ENCODE data around the gene API5.
"Not testable (repeated sequence)": the region's sequence is repeated elsewhere in the genome, so short reads cannot be mapped to it uniquely, and the experiment has no call there.

API5 gene

DNA sequence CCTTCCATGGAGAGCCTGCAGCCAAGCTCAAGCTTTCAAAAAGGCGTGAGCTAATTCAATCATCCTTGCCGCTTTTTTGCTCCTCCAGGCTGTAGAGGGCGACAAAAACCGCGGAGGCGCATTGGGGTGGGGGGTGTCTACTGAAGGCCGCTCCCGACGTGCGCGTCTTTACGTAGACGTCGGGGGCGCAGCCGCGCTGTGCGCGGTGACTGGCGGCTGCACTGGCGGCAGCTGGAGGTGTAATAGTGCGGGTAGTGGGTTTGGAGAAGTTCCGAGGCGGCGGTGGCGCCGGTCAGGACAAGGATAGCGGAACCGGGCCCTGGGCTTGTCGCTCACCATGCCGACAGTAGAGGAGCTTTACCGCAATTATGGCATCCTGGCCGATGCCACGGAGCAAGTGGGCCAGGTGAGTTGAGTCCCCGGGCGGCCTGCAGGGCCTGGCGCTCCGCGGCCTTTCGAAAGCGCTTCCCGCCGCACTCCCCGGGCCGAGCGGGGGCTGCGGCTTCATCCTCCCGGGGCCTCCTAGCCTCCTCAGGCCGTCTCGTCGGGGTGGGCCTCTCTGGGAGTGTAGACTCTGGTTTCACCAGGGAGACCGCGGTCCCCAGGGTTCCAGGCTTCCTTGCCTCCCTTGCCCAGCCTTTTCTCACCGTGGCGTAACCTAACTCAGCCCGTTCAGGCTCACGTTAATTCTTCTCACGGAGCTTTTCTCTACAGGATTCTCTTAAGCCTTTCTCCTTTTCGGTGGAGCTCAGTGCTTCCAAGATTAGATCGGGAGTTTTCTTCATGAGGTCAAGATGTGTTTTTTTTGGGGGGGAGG lies at the start of gene API5:
TSS of gene API5 (plus strand) at position 206 of the 817 bp plus-strand sequence. CDS start at position 338, 132 bp downstream.
- peak; percentile 86 to 87 for DNase-seq (ENCODE audit: low read depth in 2 of 2)

- no peak for DNase-seq (ENCODE audit: low read depth in 2 of 2)
Observed at GRCh38 chr11:43267856-43268580, 43.8 kb upstream of the API5 start.

DNA sequence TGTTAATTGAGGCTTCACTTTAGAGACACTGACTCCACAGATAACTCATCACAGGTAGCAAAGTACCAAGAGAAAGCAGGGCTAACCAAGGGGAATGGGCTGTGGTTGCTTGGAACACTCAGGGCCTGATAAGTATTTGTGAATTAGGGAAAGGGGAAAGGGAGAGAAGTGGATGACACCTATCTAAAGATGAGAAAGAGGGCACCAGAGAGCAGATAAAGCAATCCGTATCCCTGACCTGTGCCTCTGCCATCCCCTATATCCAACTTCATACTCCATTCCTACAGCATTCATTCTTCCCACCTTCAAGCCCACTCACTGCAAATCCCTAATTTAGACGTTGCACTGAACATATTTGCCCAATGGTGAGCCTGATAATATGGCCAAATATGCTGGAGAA lies 43.0 kb upstream of the API5 start:
- DNase-seq (ENCODE audit: low read depth in 2 of 2): no peak

- DNase-seq (ENCODE audit: low read depth in 2 of 2): no peak
Observed at GRCh38 chr11:43269254-43269918, 42.4 kb upstream of the API5 start.

- DNase-seq (ENCODE audit: low read depth in 2 of 2): no peak
Observed at GRCh38 chr11:43270468-43270867, 41.3 kb upstream of the API5 start.

GRCh38 chr11:43278193-43278956 lies 33.4 kb upstream of the API5 start:
- DNase-seq (ENCODE audit: low read depth in 2 of 2): no peak

DNA sequence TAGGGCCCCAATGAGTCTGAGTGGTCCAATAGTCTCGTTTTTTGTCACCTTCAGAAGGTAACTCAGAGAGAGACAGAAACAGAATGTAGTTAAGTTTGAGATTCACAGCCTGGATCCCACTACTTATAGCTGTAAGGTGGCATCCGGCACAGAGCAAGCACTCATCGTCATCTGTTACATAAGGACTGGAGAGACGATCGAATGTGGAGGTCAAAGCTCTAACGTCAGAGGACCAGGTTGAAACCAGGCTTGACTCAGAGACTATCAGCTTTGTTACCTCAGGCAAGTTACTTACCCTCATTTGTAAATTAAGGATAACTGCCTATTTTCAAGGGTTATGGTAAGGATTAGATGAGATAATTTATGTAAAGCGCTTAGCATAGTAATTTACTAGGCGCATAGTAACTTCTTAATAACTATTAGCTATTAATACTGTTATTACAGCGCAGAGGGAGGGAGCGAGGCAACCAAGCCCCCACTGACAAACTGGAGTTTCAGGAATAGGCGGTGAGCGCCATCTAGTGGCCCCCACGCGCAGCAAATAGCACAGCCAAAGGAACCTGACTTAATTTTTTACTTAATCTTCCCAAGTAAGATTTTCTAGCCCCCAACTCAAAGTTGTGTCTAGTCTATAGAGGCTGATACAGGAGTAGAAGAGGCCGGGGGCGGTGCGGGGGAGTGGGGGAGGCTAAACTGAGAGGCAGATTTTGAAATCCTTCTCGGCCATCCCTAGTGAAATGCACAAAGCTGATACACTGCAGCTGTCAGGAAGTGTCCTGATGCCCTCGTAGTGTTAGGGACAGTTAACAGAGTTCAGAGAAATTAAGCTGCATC lies 29.0 kb upstream of the API5 start:
- DNase-seq (ENCODE audit: low read depth in 2 of 2): peak in 1 of 2 donors; percentile 9

DNA sequence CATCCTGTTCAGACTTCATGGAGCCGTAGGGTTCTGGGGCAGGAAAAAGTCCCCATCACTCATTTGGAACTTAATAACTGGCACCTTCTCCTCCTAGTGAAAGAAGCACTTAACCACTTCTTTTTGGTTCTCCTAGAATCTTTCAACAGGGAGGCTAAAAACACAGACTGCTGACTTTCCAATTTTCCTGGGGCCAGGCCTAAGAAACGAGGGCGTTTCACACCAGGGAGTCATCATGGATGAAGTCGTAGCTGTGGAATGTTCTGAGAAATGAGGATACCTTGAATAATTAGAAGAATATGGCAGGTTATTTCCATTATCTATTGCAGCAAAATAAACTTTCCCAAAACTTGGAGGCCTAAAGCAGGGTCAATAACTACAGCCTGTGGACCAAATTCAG lies 26.0 kb upstream of the API5 start:
- no peak for DNase-seq (ENCODE audit: low read depth in 2 of 2)

- no peak for DNase-seq (ENCODE audit: low read depth in 2 of 2)
Observed at GRCh38 chr11:43289368-43289767, 22.4 kb upstream of the API5 start.

GRCh38 chr11:43298397-43298796 lies 13.4 kb upstream of the API5 start:
- no peak for DNase-seq (ENCODE audit: low read depth in 2 of 2)

- no peak for DNase-seq (ENCODE audit: low read depth in 2 of 2)
Observed at GRCh38 chr11:43315966-43316365, 4.2 kb downstream of the API5 start.

GRCh38 chr11:43316451-43316850 lies 4.7 kb downstream of the API5 start:
- no peak for DNase-seq (ENCODE audit: low read depth in 2 of 2)

GRCh38 chr11:43327987-43328386 lies 16.2 kb downstream of the API5 start:
- no peak for DNase-seq (ENCODE audit: low read depth in 2 of 2)

GRCh38 chr11:43328482-43328881 lies 16.7 kb downstream of the API5 start:
- DNase-seq (ENCODE audit: low read depth in 2 of 2): no peak

GRCh38 chr11:43341159-43341558 lies 29.4 kb downstream of the API5 start:
- DNase-seq (ENCODE audit: low read depth in 2 of 2): no peak

DNA sequence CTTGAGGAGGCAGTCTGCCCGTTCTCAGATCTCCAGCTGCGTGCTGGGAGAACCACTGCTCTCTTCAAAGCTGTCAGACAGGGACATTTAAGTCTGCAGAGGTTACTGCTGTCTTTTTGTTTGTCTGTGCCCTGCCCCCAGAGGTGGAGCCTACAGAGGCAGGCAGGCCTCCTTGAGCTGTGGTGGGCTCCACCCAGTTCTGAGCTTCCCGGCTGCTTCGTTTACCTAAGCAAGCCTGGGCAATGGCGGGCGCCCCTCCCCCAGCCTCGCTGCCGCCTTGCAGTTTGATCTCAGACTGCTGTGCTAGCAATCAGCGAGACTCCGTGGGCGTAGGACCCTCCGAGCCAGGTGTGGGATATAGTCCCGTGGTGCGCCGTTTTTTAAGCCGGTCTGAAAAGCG lies 39.6 kb downstream of the API5 start:
- not testable (repeated sequence) for DNase-seq (ENCODE audit: low read depth in 2 of 2)

DNA sequence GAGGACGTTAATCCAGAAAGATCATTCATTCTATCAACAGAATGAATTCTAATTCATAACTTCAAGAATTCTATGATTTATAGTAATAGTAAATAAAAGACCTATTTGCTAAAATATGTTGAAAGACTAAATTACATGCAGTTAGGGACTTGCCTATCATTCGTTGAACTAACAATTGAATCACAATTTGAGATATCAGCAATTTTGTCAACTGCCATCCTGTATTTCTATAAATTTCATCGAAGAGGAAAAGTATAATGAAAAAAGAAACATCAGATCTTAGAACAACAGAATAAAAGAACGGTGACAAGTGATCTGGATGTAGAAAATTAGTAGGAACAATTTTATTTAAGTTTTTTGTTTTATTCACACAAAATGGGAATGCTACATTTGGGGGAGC lies 42.5 kb downstream of the API5 start:
- DNase-seq (ENCODE audit: low read depth in 2 of 2): no peak

GRCh38 chr11:43356336-43356735 lies 44.5 kb downstream of the API5 start:
- DNase-seq (ENCODE audit: low read depth in 2 of 2): no peak

DNA sequence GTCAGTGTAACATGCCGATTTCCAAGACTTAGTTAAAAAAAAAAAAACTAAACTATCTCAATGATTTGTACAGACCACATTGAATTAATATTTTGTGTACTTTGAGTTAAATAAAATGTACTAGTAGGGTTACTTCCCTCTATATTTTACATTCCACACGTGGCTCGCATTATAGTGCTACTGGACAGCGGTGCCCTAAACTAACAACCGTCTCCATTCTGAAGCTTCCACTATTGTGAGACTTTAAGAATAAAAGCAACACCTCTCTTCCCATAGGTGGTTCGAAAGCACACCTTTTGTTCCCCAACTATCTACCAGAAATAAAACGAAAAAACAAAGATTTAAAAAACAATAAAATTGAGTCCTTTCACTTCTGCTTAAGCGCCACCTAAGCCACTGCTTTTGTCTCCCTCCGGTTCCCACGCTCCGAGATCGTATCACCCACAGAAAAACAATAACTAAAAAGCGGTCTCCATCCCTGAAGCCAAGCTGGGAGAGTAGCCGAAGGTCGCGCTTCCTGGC lies 46.5 kb downstream of the API5 start:
- DNase-seq (ENCODE audit: low read depth in 2 of 2): no peak

GRCh38 chr11:43358801-43359421 lies 47.1 kb downstream of the API5 start, which contains the start of gene TTC17:
Gene TTC17, plus strand, starts transcription at chr11:43358920. Its CDS starts 35 bp downstream, at chr11:43358955.
- DNase-seq (ENCODE audit: low read depth in 2 of 2): peak; percentile 80 to 91
